ENCODE measurements around the gene PEMT. TPM values are rescaled to one million over a fixed set of nuclear protein-coding genes. Genes with fewer than 3 reads are reported as not detected.

Gene PEMT
- total RNA-seq, 4 donors from 2014 or later, result 52.5 to 76.1 (median 62.6) TPM

GRCh38 chr17:17460038-17460437, 131.5 kb downstream of the PEMT start:
- no peaks in the 10 kb centered on the region for H3K27me3 ChIP-seq
- no peak overlapping the region for H3K4me3 ChIP-seq (replicated peaks in 1 of 3)
- intact Hi-C loops (cut with DNase I), result no loop called here
- no peak for DNase-seq
- TF ChIP-seq CTCF (IDR thresholded peaks at IDR 0.05), result no peak
- no peak for TF ChIP-seq POLR2A (IDR thresholded peaks at IDR 0.05)
- H3K36me3 ChIP-seq, result no peaks in the 10 kb centered on the region
- H3K27ac ChIP-seq, result no peak overlapping the region
- H3K9me3 ChIP-seq, result no peaks in the 10 kb centered on the region
- no peaks in the 10 kb centered on the region for H3K4me1 ChIP-seq
- WGBS, 2 donors, result 93 to 94% methylated on average over 4 of the region's 4 CpGs

DNA sequence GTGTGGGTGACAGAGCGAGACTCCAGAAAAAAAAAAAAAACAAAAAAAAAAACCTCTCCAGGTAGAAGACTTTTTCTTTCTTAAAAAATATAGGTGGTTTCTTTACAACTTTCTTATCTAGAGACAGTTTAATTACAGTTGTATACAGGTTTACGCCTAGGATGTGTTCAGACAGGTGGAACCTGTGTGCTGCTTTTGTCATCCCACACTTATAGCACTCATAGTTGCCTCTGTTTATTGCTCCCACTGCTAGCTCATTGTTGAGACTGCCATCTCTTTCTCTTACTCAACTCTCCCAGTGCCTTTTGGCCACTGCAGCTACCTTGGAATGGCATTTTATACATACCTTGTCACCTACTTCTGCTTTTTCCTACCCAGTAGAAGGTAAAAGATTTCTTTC, 133.8 kb downstream of the PEMT start:
- Histone ChIP-seq H3K4me3 (replicated peaks in 1 of 3) (no peak overlapping the region), H3K9me3 (no peaks in the 10 kb centered on the region), H3K27ac (no peak overlapping the region), H3K36me3 (no peaks in the 10 kb centered on the region), H3K4me1 (no peaks in the 10 kb centered on the region), H3K27me3 (no peaks in the 10 kb centered on the region)
- 93 to 98% methylated on average over 2 of the region's 2 CpGs for WGBS, 2 donors
- DNase-seq, result no peak
- TF ChIP-seq POLR2A (IDR thresholded peaks at IDR 0.05), result no peak
- TF ChIP-seq CTCF (IDR thresholded peaks at IDR 0.05), result no peak
- intact Hi-C loops (cut with DNase I), result no loop called here

- Histone ChIP-seq H3K36me3 (no peaks in the 10 kb centered on the region), H3K4me3 (replicated peaks in 1 of 3) (no peak overlapping the region), H3K4me1 (no peaks in the 10 kb centered on the region), H3K27ac (no peak overlapping the region), H3K27me3 (no peaks in the 10 kb centered on the region), H3K9me3 (no peaks in the 10 kb centered on the region)
- TF ChIP-seq POLR2A (IDR thresholded peaks at IDR 0.05) (no peak), CTCF (IDR thresholded peaks at IDR 0.05) (no peak)
- DNase-seq, result no peak
- 89 to 90% methylated on average over 19 of the region's 19 CpGs for WGBS, 2 donors
- intact Hi-C loops (cut with DNase I), result no loop called here
Observed at GRCh38 chr17:17456251-17456650, 135.3 kb downstream of the PEMT start.

Small RNA genes within 50 kb of the gene (small RNA-seq; reads per million reads assigned to genes)
- gene RF00019 (not detected), gene RNU6-468P (not detected)

Other genes starting within 250 kb of the PEMT start
- 10 to 100 TPM; 27.9 to 35.4 (median 30.8) TPM for gene MED9, start 114.7 kb downstream of the PEMT start, total RNA-seq
- gene RASD1, start 95.3 kb downstream of the PEMT start, total RNA-seq, result 100 to 1,000 TPM; 114 to 149 (median 141) TPM
- gene RAI1, start 89.8 kb upstream of the PEMT start, total RNA-seq, result 10 to 100 TPM; 19.1 to 52.3 (median 34.1) TPM
- 10 to 100 TPM; 44.6 to 89.4 (median 63.0) TPM for gene SREBF1, start 245.3 kb upstream of the PEMT start, total RNA-seq